ENCODE data around the gene RPL36AL.

DNA sequence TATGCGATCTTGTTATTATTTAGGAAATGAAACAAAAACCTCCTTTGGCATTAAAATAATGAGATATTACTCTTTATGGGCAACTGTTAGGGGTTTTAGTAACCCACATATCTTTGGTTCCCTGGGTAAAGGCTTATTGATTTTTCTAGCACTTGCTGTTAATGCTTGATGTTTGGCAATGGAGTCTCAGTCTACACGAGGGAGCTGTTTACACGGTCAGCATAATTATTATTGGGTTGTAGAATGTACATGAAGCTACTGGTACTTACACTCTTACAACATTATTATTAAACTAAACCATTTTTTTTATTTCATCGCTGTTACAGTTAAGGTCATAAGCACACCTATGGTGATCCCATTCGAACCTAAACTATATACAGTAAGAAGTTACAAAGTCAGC is 46.4 kb downstream of the RPL36AL start:
- no peak for TF ChIP-seq GATA2 (CRISPR knock-in tag; IDR thresholded peaks at IDR 0.05)
- TF ChIP-seq EP300 (IDR thresholded peaks at IDR 0.05; ENCODE audit: borderline replicate concordance in 1 of 2, low read depth in 1 of 2, low read length in 1 of 2): no peak
- no peak for TF ChIP-seq CTCF (IDR thresholded peaks at IDR 0.05)
